MM.1S (cell line): ENCODE data around the gene CACHD1.

ENCODE experiments used
- CTCF ChIP-seq: fragments of 300-600 bp; sonication (generic); IDR thresholded peaks from 2 replicates; pipeline ENCODE4 v1.5.1; 2016; ENCODE audit warnings: antibody characterized with exemption, low read length, mixed read lengths
- EZH2phosphoT487 ChIP-seq: fragments of 300-600 bp; sonication (generic); IDR thresholded peaks from 2 replicates; pipeline ENCODE4 v1.6.1; 2018; ENCODE audit warnings: antibody characterized with exemption, low read length

- TF ChIP-seq CTCF: no peak
- TF ChIP-seq EZH2phosphoT487: no peak
Observed at GRCh38 chr1:64540265-64540791, 70.4 kb downstream of the CACHD1 start.
